Loucy (cell line): ENCODE data around the gene CHI3L2.

Source experiments
- H2AFZ ChIP-seq: fragments of 200-600 bp; sonication (generic); 2 replicates; pipeline ENCODE4 v1.6.0; 2016; ENCODE audit warnings: antibody characterized with exemption, mild to moderate bottlenecking, low read length, moderate library complexity
- H3F3A ChIP-seq: fragments of 200-600 bp; 2 replicates; pipeline ENCODE4 v1.6.0; 2016; ENCODE audit warnings: antibody characterized with exemption, low read depth, mild to moderate bottlenecking
- H3K27me3 ChIP-seq: fragments of 200-600 bp; sonication (generic); 2 replicates; pipeline ENCODE4 v1.6.1; 2014; ENCODE audit warnings: low read length, mild to moderate bottlenecking; ENCODE audit not compliant: insufficient read depth, poor library complexity, severe bottlenecking
- H3K36me3 ChIP-seq: fragments of 200-600 bp; sonication (generic); 2 replicates; pipeline ENCODE4 v1.6.1; 2016; ENCODE audit warnings: low read length; ENCODE audit not compliant: insufficient read depth
- H3K4me1 ChIP-seq: fragments of 200-600 bp; sonication (generic); 2 replicates; pipeline ENCODE4 v1.5.1; 2014; ENCODE audit warnings: low read length, mild to moderate bottlenecking; ENCODE audit not compliant: insufficient read depth, poor library complexity, severe bottlenecking
- H3K4me2 ChIP-seq: fragments of 200-600 bp; sonication (generic); 2 replicates; pipeline ENCODE4 v1.6.0; 2014; ENCODE audit warnings: antibody characterized with exemption, low read length, low read depth, mild to moderate bottlenecking; ENCODE audit not compliant: poor library complexity, severe bottlenecking
- H3K4me3 ChIP-seq: fragments of 200-600 bp; sonication (generic); 2 replicates; pipeline ENCODE4 v1.5.1; 2014; ENCODE audit warnings: low read length, mild to moderate bottlenecking, mixed read lengths; ENCODE audit not compliant: poor library complexity, severe bottlenecking
- H3K79me2 ChIP-seq: fragments of 200-600 bp; sonication (generic); 2 replicates; pipeline ENCODE4 v1.6.1; 2014; ENCODE audit warnings: low read length; ENCODE audit not compliant: insufficient read depth
- H3K9ac ChIP-seq: fragments of 200-600 bp; sonication (generic); 2 replicates; pipeline ENCODE4 v1.6.0; 2014; ENCODE audit warnings: mild to moderate bottlenecking, low read depth, low read length, moderate library complexity; ENCODE audit not compliant: poor library complexity, severe bottlenecking
- H3K9me2 ChIP-seq: fragments of 200-600 bp; sonication (generic); replicated peaks from 2 replicates; pipeline ENCODE4 v1.6.1; 2016; ENCODE audit warnings: low read depth, low read length, mixed read lengths
- H3K9me3 ChIP-seq: fragments of 200-600 bp; sonication (generic); 2 replicates; pipeline ENCODE4 v1.6.1; 2014; ENCODE audit warnings: mild to moderate bottlenecking, antibody characterized with exemption, low read length, low read depth; ENCODE audit not compliant: insufficient read depth
- H4K20me1 ChIP-seq: fragments of 200-600 bp; sonication (generic); 2 replicates; pipeline ENCODE4 v1.6.0; 2014; ENCODE audit warnings: antibody characterized with exemption, low read length, mild to moderate bottlenecking; ENCODE audit not compliant: insufficient read depth, poor library complexity, severe bottlenecking
- CTCF ChIP-seq: fragments of 200-600 bp; sonication (generic); conservative IDR thresholded peaks from 2 replicates; pipeline ENCODE4 v1.5.1; 2014; ENCODE audit warnings: mild to moderate bottlenecking, antibody characterized with exemption, low read length
- EZH2phosphoT487 ChIP-seq: fragments of 200-600 bp; IDR thresholded peaks from 2 replicates; pipeline ENCODE4 v1.6.1; 2018; ENCODE audit warnings: antibody characterized with exemption, mild to moderate bottlenecking, moderate library complexity, borderline replicate concordance

The CHI3L2 gene

GRCh38 chr1:111197598-111198284, 29.8 kb upstream of the CHI3L2 start:
- Histone ChIP-seq H3K36me3 (no peaks in the 10 kb centered on the region), H3K4me3 (no peak overlapping the region), H3K4me1 (peaks cover 55% of the 10 kb centered on the region), H3K9me3 (no peaks in the 10 kb centered on the region), H3K79me2 (no peaks in the 10 kb centered on the region), H3F3A (no peaks in the 10 kb centered on the region), H4K20me1 (no peaks in the 10 kb centered on the region), H3K9me2 (no peaks in the 10 kb centered on the region), H3K4me2 (peak overlapping the region; percentile 50), H2AFZ (peak overlapping the region; percentile 17; the same call in 1 of the 2 replicates), H3K9ac (peak overlapping the region; percentile 75), H3K27me3 (no peaks in the 10 kb centered on the region)
- TF ChIP-seq EZH2phosphoT487 (no peak), CTCF (peak; percentile 93)

- Histone ChIP-seq H3F3A (no peaks in the 10 kb centered on the region), H3K4me2 (peak overlapping the region; percentile 50), H3K9me2 (no peaks in the 10 kb centered on the region), H3K36me3 (no peaks in the 10 kb centered on the region), H2AFZ (peak overlapping the region; percentile 62; the same call in 1 of the 2 replicates), H3K27me3 (no peaks in the 10 kb centered on the region), H3K9me3 (no peaks in the 10 kb centered on the region), H4K20me1 (no peaks in the 10 kb centered on the region), H3K4me3 (peak overlapping the region; percentile 48), H3K79me2 (no peaks in the 10 kb centered on the region), H3K4me1 (peaks cover 64% of the 10 kb centered on the region), H3K9ac (peak overlapping the region; percentile 75)
- TF ChIP-seq CTCF = no peak
- no peak for TF ChIP-seq EZH2phosphoT487
Measured at GRCh38 chr1:111198836-111199235, 28.7 kb upstream of the CHI3L2 start.

- TF ChIP-seq EZH2phosphoT487 = no peak
- no peak for TF ChIP-seq CTCF
- peak overlapping the region; percentile 50 for H3K4me2 ChIP-seq
- H3F3A ChIP-seq = no peaks in the 10 kb centered on the region
- no peaks in the 10 kb centered on the region for H3K79me2 ChIP-seq
- no peaks in the 10 kb centered on the region for H3K9me2 ChIP-seq
- H3K9ac ChIP-seq = peak overlapping the region; percentile 75
- no peaks in the 10 kb centered on the region for H4K20me1 ChIP-seq
- H3K4me3 ChIP-seq = peak overlapping the region; percentile 48
- H3K36me3 ChIP-seq = no peaks in the 10 kb centered on the region
- H2AFZ ChIP-seq = peak overlapping the region; percentile 62; the same call in 1 of the 2 replicates
- H3K4me1 ChIP-seq = peaks cover 68% of the 10 kb centered on the region
- H3K9me3 ChIP-seq = no peaks in the 10 kb centered on the region
- no peaks in the 10 kb centered on the region for H3K27me3 ChIP-seq
Measured at GRCh38 chr1:111199329-111199728, 28.2 kb upstream of the CHI3L2 start.
